HG03571 (cell line): ENCODE data around the gene CBX6.

Experiments
- ATAC-seq: cut with Tn5 transposase; IDR thresholded peaks from one replicate; pipeline ENCODE4 v1.9.1; 2021; ENCODE audit not compliant: unreplicated experiment

CBX6 gene

DNA sequence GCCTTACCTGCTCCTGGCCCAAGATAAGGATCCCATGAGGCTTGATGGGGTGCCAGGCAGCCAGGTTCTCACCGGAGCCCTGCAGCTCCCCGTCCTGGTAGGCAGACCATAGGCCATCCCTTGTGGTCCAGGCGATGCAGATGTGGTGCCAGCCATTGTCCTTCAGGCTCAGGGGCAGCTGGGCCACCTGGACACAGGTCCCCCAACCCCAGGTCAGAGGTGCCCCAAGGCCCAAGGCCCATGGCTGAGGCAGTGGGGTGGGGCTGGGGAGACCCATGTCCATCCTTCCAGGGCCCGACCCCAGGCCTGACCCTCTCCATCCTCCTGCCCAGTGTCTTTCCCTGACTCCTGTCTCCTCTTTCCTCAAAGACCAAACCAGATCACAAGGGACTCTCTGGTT, 48.9 kb downstream of the CBX6 start:
- no peak for ATAC-seq

DNA sequence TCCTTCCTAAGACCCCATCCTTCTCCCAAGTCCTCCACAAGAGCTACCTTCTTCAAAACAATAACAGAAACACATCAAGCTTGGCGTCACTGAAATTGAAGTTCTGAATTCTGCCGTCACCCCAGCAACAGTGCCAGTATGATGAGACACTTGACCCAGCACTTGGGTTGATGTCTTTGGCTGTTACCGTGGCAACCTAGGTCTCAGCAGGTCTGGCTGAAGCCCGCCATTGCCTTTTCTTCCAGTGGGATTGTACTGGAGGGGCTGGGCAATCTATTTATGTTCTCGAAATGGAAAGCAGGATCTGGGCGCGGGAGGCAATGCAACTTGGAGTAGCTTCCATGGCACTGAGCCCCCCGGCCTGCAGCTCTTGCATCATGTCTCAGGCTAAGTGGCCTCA, 52.0 kb downstream of the CBX6 start:
- ATAC-seq, result no peak

DNA sequence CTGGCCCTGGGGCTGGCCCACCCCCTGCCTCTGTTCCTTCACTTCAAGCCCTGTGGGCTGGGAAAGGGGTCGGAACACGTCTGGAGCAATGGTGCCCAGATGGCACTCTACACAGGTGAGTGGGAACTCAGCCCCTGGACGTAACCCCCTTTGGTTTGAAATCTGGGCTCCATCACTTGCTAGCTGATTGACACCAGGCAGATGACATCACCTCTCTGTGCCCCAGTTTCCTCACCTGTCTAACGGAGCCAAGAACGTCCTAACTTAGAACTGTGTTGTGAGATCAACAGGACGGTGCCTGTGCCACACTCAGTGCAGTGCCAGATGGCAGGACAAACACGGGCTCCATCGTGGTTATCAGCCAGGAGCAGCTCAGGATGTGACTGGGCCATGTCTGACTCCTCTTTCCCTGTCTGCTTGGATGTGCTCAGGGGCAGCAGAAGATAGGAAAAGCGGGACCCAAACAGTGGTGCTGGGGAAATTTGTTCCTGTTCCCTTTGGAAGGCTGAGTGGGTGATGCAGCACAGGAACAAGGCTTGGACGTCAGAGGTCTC, 52.6 kb downstream of the CBX6 start:
- ATAC-seq, result no peak

DNA sequence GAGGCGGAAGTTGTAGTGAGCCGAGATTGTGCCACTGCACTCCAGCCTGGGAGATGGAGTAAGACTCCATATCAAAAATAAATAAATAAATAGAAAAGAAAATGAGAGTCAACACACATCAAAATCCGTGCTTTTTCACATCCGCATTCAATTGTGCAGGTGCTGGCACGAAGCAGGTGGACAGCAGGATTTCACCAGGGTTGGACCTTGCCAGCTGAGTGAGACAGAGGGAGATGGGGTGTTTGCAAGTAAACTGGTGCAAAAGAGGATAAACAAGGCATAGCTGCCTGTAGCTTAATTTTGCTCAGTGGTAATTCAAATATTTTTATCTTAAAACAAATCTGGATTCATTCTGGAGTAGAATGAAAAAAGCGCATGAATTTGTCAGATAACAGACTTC, 54.8 kb downstream of the CBX6 start:
- ATAC-seq, result no peak

DNA sequence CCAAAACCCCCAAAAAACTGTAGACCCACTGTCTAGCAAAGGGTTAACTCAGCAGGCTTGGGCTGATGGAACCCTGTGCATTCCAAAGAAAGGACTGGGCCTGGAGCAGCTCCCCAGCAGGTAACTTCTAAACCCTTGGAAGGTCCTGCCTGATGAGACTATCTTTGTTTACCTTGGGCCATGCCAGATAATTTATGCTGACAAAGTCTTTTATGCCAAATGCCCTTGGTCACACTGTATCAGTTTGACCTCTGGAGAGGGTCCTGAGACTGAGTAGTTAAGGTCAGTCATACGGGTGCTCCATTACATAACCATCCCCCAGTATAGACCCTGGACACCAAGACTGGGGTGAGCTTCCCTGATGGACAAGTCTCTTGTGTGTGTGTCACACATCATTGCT, 56.2 kb downstream of the CBX6 start:
- ATAC-seq, result no peak
